T-helper 22 cell (primary cell): ENCODE results near the gene CCN5.

Experiments
- DNase-seq: peaks from one replicate; pipeline ENCODE4 v3.0.0-alpha.2; 2020; ENCODE audit warnings: low read depth

CCN5 gene

GRCh38 chr20:44716309-44717106 is 1.3 kb downstream of the CCN5 start:
- no peak for DNase-seq

GRCh38 chr20:44717986-44718385 is 2.8 kb downstream of the CCN5 start:
- DNase-seq = no peak

- no peak for DNase-seq
Observed at GRCh38 chr20:44719841-44720240, 4.7 kb downstream of the CCN5 start.

GRCh38 chr20:44720621-44720996 is 5.4 kb downstream of the CCN5 start:
- DNase-seq = no peak

GRCh38 chr20:44720997-44721784 is 6.0 kb downstream of the CCN5 start:
- DNase-seq = no peak

- no peak for DNase-seq
Observed at GRCh38 chr20:44721785-44722054, 6.6 kb downstream of the CCN5 start.

GRCh38 chr20:44722990-44723389 is 7.8 kb downstream of the CCN5 start:
- no peak for DNase-seq

GRCh38 chr20:44723391-44723790 is 8.2 kb downstream of the CCN5 start:
- no peak for DNase-seq

- no peak for DNase-seq
Observed at GRCh38 chr20:44723798-44724362, 8.7 kb downstream of the CCN5 start.

- DNase-seq = no peak
Observed at GRCh38 chr20:44724423-44725091, 9.4 kb downstream of the CCN5 start.

GRCh38 chr20:44725837-44726236 is 10.7 kb downstream of the CCN5 start:
- no peak for DNase-seq

- no peak for DNase-seq
Observed at GRCh38 chr20:44727039-44727438, 11.9 kb downstream of the CCN5 start.

GRCh38 chr20:44727651-44728050 is 12.5 kb downstream of the CCN5 start:
- DNase-seq = no peak

GRCh38 chr20:44728801-44729443 is 13.8 kb downstream of the CCN5 start:
- DNase-seq = no peak

GRCh38 chr20:44730441-44730840 is 15.3 kb downstream of the CCN5 start:
- no peak for DNase-seq

- no peak for DNase-seq
Observed at GRCh38 chr20:44731657-44732056, 16.5 kb downstream of the CCN5 start.

- DNase-seq = no peak
Observed at GRCh38 chr20:44732327-44732726, 17.2 kb downstream of the CCN5 start.

- no peak for DNase-seq
Observed at GRCh38 chr20:44733341-44734069, 18.3 kb downstream of the CCN5 start.

- no peak for DNase-seq
Observed at GRCh38 chr20:44734938-44735337, 19.8 kb downstream of the CCN5 start.

GRCh38 chr20:44735816-44736169 is 20.6 kb downstream of the CCN5 start:
- DNase-seq = no peak

GRCh38 chr20:44736170-44737021 is 21.2 kb downstream of the CCN5 start:
- no peak for DNase-seq
